ENCODE measurements around the gene KEAP1. TPM values are rescaled to one million over a fixed set of nuclear protein-coding genes. Genes with fewer than 3 reads are reported as not detected.

KEAP1 gene
- total and polyA plus RNA-seq, 2 of the 8 experiments (the other 6 are each of a cell fraction or from before 2014, with no cell fraction given): 80.6 to 106 TPM

GRCh38 chr19:10450191-10450852, 52.8 kb downstream of the KEAP1 start:
- no peak overlapping the region for H2AFZ ChIP-seq (ENCODE audit: low read length)
- ChIA-PET POLR2A (ENCODE audit: partially characterized antibody) (interaction anchor here (0.5 to 0.7 kb wide), 3 partner anchors 10 to 72 kb away, joined by 3 to 4 read pairs (median 3); no protein-coding TSS in a partner anchor), CTCF (ENCODE audit: partially characterized antibody) (interaction anchor here (0.6 to 5.9 kb wide), 5 partner anchors 14 to 79 kb away, joined by 3 to 36 read pairs (median 4); no protein-coding TSS in a partner anchor)
- no peak overlapping the region for H3K27ac ChIP-seq (ENCODE audit: low read depth, low read length)
- H4K20me1 ChIP-seq (replicated peaks in 1 of 2; ENCODE audit: control insufficient read depth in 1 of 2, insufficient read depth in 2 of 2, low read length in 2 of 2): no peaks in the 10 kb centered on the region
- H2BK12ac ChIP-seq (ENCODE audit: low read depth, low read length): no peak overlapping the region
- peaks cover 0 to 17% (median 7%) of the 10 kb centered on the region in 4 experiments; a peak in 4 of 7 replicates for H3K4me1 ChIP-seq (replicated peaks in 1 of 4; ENCODE audit: control insufficient read depth in 3 of 4, insufficient read depth in 4 of 4, low read length in 3 of 4)
- 87% methylated on average over 7 of the region's 14 CpGs; no CpG with 5 or more reads in 1 of the 2 experiments for WGBS, 2 experiments (ENCODE audit: extremely low coverage in 1 of 2, insufficient coverage in 1 of 2, insufficient read length in 1 of 2, insufficient replicate concordance in 2 of 2, low coverage in 1 of 2, low lambda C conversion rate in 2 of 2, missing lambda C conversion rate in 1 of 2)
- no peak overlapping the region for H2BK15ac ChIP-seq (ENCODE audit: low read length)
- no peak for FAIRE-seq
- no peak overlapping the region for H4K5ac ChIP-seq (ENCODE audit: insufficient read length, low read depth, low read length)
- no peaks in the 10 kb centered on the region for H3K79me2 ChIP-seq (ENCODE audit: control insufficient read depth in 1 of 2, insufficient read depth in 2 of 2, low read length in 2 of 2)
- no peak overlapping the region for H3K4me3 ChIP-seq (ENCODE audit: extremely low read depth in 1 of 4, insufficient read depth in 2 of 4, low read depth in 3 of 4, low read length in 4 of 4)
- H2BK120ac ChIP-seq (replicated peaks; ENCODE audit: low read depth, low read length): no peak overlapping the region
- no peak overlapping the region for H3K23ac ChIP-seq (ENCODE audit: insufficient read length)
- H3K9me3 ChIP-seq (ENCODE audit: insufficient read depth in 2 of 2, low read depth in 1 of 2, low read length in 1 of 2): no peaks in the 10 kb centered on the region
- H4K8ac ChIP-seq (ENCODE audit: extremely low read depth, insufficient read depth, low read length): no peak overlapping the region; the same call in 1 of the 2 replicates
- DNase-seq (ENCODE audit: low read depth in 1 of 2, low spot score in 2 of 2): no peak
- no peak overlapping the region for H4K91ac ChIP-seq (replicated peaks; ENCODE audit: insufficient read length, low read length)
- no peak overlapping the region for H3K4ac ChIP-seq (replicated peaks; ENCODE audit: insufficient read length, low read depth, low read length)
- H3K23me2 ChIP-seq (ENCODE audit: low read depth, low read length): peaks cover 2% of the 10 kb centered on the region; the same call in 1 of the 2 replicates
- no peaks in the 10 kb centered on the region for H3K36me3 ChIP-seq (ENCODE audit: control insufficient read depth in 2 of 4, insufficient read depth in 4 of 4, low read length in 3 of 4)
- no peak overlapping the region for H3K9ac ChIP-seq (replicated peaks in 1 of 4; ENCODE audit: extremely low read depth in 1 of 4, low read depth in 3 of 4, low read length in 3 of 4)
- no peak overlapping the region for H2AK5ac ChIP-seq (ENCODE audit: low read depth, low read length)
- no peak overlapping the region for H3K18ac ChIP-seq (ENCODE audit: extremely low read depth, low read length)
- H3K56ac ChIP-seq (replicated peaks; ENCODE audit: insufficient read length, low read depth, low read length): no peak overlapping the region
- no peak overlapping the region for H3K14ac ChIP-seq (ENCODE audit: insufficient read length)
- no peaks in the 10 kb centered on the region; the same call in 1 of the 2 replicates for H3K79me1 ChIP-seq (ENCODE audit: low read depth, low read length)
- no peak overlapping the region for H3K4me2 ChIP-seq (ENCODE audit: insufficient read depth in 1 of 2, low read depth in 2 of 2, low read length in 2 of 2)
- no peak overlapping the region for H2BK20ac ChIP-seq (ENCODE audit: low read length)
- H3K27me3 ChIP-seq (replicated peaks in 1 of 4; ENCODE audit: control insufficient read depth in 3 of 4, extremely low read depth in 1 of 4, insufficient read depth in 3 of 4, low read length in 3 of 4): 0 out of 7 replicates have a peak, but pooled peaks cover 0 to 1% (median 0%) of the 10 kb centered on the region in 4 experiments
- H2BK5ac ChIP-seq (ENCODE audit: low read depth, low read length): no peak overlapping the region
- no peak for TF ChIP-seq SIN3A (conservative IDR thresholded peaks at IDR 0.05 in 1 of 2, IDR thresholded peaks at IDR 0.05 in 1 of 2; ENCODE audit: low read depth in 1 of 2, low read length in 2 of 2)
- no peak for TF ChIP-seq ATF2 (IDR thresholded peaks at IDR 0.05; ENCODE audit: low read length)
- no peak for TF ChIP-seq POU5F1 (IDR thresholded peaks at IDR 0.05; ENCODE audit: low read depth, low read length)
- no peak for TF ChIP-seq NANOG (IDR thresholded peaks at IDR 0.05; ENCODE audit: insufficient read depth, low read depth, low read length, poor library complexity, severe bottlenecking)
- TF ChIP-seq EGR1 (IDR thresholded peaks at IDR 0.05; ENCODE audit: borderline replicate concordance, low read depth, low read length): no peak
- no peak for TF ChIP-seq JUN (IDR thresholded peaks at IDR 0.05; ENCODE audit: low read depth, low read length)
- no peak for TF ChIP-seq BRCA1 (IDR thresholded peaks at IDR 0.05; ENCODE audit: low read depth, low read length)
- no peak for TF ChIP-seq SAP30 (IDR thresholded peaks at IDR 0.05; ENCODE audit: insufficient read depth, insufficient replicate concordance, low read length)
- TF ChIP-seq E2F6 (IDR thresholded peaks at IDR 0.05): no peak

Data from H1 (cell line).